Measurements from ENCODE around the gene FAM193B.

Gene FAM193B

GRCh38 chr5:177512736-177513380, 41.5 kb downstream of the FAM193B start:
- DNase-seq = no peak

- no peak for DNase-seq
Measured at GRCh38 chr5:177511796-177512675, 42.3 kb downstream of the FAM193B start.

DNA sequence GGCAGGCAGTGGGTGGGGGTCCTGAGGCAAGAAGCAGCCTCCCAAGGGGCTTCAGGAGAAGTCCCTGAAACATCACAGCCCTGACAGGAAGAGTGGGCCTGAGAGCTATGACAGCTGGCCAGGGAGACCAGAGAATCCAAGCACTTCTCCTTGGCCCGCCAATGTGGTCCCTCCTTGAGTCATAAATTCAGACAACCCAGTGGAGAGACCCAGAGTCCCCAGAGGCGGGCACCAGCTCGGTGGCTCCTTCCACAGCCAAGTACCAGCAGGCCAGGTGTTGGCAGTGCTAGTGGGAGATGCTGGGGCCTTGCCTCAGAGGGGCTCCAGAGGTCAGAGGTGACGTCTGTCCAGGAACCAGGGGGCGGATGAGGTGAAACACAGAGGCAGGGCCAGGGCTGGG, 43.2 kb downstream of the FAM193B start:
- DNase-seq = no peak

DNA sequence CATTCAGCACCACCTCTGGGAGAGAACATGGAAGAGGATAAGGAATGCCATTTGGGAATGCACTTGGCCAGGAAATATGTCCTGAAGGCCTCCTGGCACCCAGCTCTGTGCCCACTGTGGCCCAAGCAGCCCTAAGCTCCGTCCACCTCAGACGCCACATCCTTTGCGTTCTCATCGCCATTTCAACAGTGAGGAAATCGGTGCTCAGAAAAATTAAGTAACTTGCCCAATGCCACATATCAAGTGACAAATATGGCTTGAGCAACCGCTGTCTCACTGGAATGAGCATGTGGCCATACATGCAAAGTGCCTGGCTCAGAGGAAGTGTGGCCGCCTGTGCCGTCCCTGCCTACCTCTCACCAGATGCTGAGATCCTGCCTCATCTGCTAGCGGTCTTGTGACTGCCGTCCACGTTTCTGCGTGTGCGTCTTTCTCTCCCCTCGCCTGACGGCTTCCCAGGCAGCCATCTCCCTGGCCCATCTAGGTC, 43.8 kb downstream of the FAM193B start:
- no peak for DNase-seq

GRCh38 chr5:177509991-177510566, 44.3 kb downstream of the FAM193B start:
- DNase-seq = no peak

DNA sequence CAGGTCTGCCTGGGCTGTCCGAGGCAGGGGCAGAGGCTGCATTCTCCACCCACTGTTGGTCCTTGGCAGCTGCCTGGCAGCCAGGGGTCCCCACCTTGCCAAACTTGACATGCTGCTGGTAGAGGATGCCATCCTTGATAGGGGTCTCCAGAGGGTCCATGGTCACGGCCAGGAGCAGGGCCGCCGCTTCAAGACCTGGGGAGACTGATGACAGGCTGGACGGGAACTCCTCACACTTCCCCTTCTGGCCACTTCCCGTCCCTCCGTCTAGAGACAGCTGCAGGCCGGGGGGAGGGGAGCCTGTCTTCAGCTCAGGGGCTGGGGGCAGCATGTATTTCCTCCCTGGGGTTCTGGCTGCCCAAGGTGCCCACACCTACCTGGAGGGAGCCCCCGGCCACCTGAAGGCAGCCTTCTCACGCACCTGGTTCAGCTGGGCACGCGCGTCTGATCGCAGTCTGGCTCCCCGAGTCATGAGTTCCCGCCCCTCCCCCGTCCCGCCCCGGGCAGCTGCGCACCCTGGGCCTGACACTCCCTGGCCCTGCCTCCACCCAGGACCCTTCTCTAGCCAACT, 44.9 kb downstream of the FAM193B start, which contains the start of gene DOK3:
Gene DOK3, minus strand, starts transcription at position 446 of the 571 bp plus-strand sequence. Its CDS starts 286 bp downstream, at position 160.
- no peak for DNase-seq

DNA sequence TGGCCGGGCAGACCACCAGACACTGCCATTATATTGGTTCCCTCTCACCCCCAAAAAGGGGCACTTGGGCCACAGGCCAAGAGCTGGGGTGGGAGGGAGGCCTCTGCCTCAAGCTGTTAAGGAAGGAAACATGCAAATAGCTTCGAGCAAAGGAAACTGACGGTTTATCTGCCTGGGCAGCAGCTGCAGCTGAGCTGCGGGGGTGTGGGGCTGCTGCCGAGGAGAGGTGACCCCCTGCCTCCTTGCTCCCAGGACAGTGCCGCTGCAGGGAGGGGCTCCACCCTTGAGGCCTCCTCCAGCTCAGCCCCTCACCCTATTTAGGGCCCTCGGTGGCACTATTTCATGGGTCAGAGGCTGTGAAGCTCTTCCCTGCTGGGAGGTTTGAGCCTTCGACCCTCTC, 45.5 kb downstream of the FAM193B start:
- DNase-seq = no peak

DNA sequence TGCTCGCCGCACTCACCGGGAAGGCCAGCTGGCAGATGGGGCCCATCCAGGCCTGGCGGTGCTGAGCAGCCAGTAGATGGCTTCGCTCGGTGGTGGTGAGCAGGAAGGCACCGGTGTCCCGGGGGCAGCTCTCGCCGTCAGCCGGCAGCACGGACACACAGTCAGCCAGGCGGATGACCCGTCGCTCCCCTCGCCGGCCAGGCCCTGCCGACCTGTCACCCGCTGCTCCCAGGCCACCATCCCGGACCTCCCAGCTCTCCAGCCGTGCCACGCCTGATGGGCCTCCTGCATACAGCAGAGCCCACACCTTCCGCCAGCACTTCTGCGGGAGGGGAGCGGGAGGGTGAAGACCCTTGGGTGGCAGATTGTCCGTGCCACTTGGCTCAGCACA, 46.1 kb downstream of the FAM193B start:
- no peak for DNase-seq

DNA sequence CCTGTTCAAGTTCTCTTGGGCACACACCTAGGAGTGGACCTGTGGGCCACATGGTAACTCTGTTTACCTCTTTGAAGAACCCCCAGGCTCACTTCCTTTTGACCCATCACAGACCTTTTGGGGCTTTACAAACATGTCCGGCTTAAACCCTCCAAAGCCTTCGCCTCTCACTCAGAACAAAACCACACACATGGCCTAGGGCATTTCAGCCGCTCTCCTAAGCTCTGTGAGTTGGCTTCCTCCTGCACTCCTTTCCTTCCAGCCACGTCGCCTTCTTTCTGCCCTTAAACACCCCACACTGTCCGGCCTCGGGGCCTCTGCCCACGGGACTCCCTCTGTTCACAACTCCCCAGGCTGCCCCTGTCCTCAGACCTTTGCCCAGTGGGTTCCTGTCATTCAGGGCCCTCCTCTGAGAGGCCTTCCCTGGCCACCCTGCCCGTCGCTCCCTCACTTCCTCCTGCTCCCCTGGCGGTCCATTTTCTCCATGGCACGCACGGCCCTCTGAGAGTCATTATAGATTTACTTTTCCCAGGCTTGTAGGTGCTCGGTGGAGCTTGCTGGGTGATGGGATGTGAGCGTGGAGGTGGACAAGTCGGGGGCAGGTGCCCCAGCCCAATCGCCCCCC, 46.7 kb downstream of the FAM193B start:
- no peak for DNase-seq

GRCh38 chr5:177507165-177507564, 47.2 kb downstream of the FAM193B start:
- no peak for DNase-seq

DNA sequence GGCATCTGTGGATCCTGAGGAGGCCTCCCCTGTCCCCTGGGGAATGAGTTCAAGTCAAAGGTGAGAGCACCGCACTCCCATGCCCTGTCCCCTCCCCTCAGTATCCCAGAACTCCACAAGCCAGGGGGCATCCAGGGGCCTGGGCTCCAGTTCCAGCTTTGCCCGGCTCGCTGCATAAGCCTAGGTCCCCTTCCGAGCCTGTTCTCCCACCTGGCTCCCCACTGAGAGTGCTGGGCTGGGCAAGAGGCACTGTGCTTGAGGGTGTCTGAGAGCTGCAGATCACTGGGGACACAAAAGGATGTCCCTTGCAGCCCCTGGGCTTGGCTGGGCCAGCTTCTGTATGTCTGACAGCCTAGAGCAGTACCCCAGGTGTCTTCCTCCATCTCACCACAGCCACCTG, 49.3 kb downstream of the FAM193B start:
- no peak for DNase-seq

DNA sequence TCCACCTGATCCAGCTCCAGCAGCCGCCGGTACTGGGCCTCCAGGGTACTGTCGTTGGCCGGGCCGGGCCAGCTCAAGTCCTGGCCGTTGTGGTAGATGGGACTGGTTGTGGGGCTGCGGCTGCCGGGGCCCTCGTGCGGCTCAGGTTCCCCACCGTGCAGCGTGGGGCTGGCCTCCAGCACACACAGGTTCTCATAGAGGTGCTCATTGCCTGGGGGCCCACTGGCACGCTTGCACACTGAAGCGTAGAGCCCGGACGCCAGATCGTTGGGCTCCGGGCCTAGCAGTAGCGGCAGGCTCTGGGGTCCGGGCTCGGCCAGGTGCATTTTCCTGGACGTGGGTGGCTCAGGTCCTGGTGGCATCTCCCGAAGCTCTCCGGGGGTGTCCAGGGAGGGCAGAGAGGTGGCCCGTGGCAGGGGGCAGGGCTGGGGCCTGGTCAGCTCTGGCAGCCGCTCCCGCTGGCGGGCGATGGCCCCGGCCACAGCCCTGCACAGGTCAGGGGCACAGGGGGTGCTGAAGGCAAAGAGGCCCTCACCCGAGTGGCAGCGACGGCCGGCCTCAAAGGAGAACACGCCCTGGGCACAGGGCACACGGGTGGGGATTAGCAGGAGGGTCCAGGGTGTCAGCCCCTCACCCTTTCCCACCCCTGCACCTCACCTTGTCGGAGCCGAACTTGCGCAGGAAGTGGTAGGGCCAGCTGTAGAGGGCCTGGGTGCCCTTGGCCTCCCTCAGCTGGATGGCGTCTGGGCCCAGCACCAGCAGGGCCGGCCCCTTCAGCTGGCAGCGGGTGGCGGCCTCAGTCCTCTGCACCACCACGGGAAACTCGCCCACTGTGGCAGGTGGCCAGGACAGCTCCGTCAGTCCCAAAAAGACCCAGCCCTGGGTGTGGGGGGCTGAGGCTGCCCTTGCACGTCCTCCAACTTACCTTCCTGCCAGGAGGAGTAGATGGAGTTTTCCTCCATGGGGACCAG, 50.0 kb downstream of the FAM193B start:
- DNase-seq = no peak

- no peak for DNase-seq
Measured at GRCh38 chr5:177503351-177504085, 50.8 kb downstream of the FAM193B start.

DNA sequence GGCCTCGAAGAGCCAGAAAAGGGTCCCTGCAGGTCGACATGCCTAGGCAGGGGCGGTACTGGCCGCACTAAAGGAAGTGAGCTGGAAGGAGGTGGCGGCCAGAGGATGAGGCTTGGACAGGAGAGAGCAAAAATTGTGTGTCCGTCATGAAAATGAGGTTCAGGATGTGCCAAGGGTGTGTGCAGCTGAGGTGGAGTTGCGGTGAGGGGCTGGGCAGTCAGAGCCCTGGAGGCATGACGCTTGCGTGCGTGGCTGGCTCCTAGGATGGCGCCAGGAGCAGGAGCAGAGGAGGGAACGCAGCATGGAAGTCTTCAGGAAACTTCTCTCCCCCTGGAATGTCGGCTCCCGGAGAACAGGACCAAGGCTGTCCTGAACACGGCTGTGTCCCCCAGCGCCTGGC, 51.5 kb downstream of the FAM193B start:
- no peak for DNase-seq

- no peak for DNase-seq
Measured at GRCh38 chr5:177501874-177502678, 52.3 kb downstream of the FAM193B start.

GRCh38 chr5:177500685-177501522, 53.5 kb downstream of the FAM193B start:
- DNase-seq = peak; percentile 92

- DNase-seq = no peak
Measured at GRCh38 chr5:177499842-177500241, 54.5 kb downstream of the FAM193B start.

GRCh38 chr5:177498013-177498787, 56.2 kb downstream of the FAM193B start:
- DNase-seq = peak; percentile 72
